Measurements from ENCODE around the gene DEFB118. TPM values are rescaled to one million over a fixed set of nuclear protein-coding genes. Genes with fewer than 3 reads are reported as not detected.
"Not testable (repeated sequence)": the region's sequence is repeated elsewhere in the genome, so short reads cannot be mapped to it uniquely, and the experiment has no call there.

The DEFB118 gene, protein sequence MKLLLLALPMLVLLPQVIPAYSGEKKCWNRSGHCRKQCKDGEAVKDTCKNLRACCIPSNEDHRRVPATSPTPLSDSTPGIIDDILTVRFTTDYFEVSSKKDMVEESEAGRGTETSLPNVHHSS
- total RNA-seq, result not detected in 2 replicates

GRCh38 chr20:31368301-31368700 is at the start of gene DEFB118:
DEFB118 (plus strand) TSS chr20:31368601; CDS start chr20:31368651, 50 bp downstream.
- DNase-seq (ENCODE audit: low spot score), result no peak
- Mint-ChIP-seq H3K27ac (no peak within 1 kb of the TSS), H3K36me3 (ENCODE audit: low read depth) (no peaks in the 10 kb centered on the region), H3K4me1 (ENCODE audit: low read depth) (no peaks in the 10 kb centered on the region), H3K9me3 (no peaks in the 10 kb centered on the region), H3K4me3 (no peak within 1 kb of the TSS), H3K27me3 (ENCODE audit: insufficient read depth) (no peaks in the 10 kb centered on the region)
- intact Hi-C loops (cut with micrococcal nuclease), result no loop called here

DNA sequence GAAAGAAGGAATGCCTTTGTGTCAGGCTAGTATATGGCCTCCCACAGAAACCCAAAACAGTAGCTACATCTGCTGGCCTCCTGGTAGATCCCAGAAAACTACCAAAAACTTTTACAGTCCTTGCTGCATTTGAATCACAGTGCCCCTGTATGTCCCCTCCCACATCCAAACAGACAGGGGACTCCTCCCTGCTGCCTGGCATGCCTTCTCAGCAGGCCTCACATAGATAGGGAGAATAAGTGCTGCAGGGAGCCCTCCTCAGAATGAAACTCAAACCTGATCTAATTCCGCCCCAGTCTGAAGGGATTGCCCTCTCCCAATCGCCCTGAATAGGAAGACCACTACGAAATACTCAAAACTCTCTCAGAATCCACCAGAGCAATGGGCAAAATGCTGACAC is 45.9 kb upstream of the DEFB118 start:
- Mint-ChIP-seq H3K27me3 (ENCODE audit: insufficient read depth) (no peaks in the 10 kb centered on the region), H3K4me1 (ENCODE audit: low read depth) (no peaks in the 10 kb centered on the region), H3K9me3 (peaks cover 11% of the 10 kb centered on the region), H3K27ac (no peak overlapping the region), H3K36me3 (ENCODE audit: low read depth) (no peaks in the 10 kb centered on the region), H3K4me3 (no peak overlapping the region)
- intact Hi-C loops (cut with micrococcal nuclease), result no loop called here
- no peak for DNase-seq (ENCODE audit: low spot score)

DNA sequence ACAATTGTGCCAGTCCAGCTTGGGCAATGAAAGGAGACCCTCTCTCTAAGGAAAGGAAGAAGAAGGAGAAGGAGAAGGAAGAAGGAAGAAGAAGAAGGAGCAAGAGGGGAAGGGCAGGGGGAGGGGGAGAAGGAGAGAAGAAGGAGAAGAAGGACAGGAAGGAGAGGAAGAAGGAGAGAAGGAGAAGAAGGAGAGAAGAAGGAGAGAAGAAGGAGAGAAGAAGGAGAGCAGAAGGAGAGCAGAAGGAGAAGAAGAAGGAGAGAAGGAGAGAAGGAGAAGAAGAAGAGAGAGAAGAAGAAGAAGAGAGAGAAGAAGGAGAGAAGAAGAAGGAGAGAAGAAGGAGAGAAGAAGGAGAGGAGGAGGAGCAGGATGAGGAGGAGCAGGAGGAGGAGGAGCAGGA is 37.5 kb upstream of the DEFB118 start:
- H3K4me3 Mint-ChIP-seq, result no peak overlapping the region
- no peak overlapping the region for H3K27ac Mint-ChIP-seq
- peaks cover 11% of the 10 kb centered on the region for H3K9me3 Mint-ChIP-seq
- no peaks in the 10 kb centered on the region for H3K4me1 Mint-ChIP-seq (ENCODE audit: low read depth)
- no peaks in the 10 kb centered on the region for H3K27me3 Mint-ChIP-seq (ENCODE audit: insufficient read depth)
- no peak for DNase-seq (ENCODE audit: low spot score)
- intact Hi-C loops (cut with micrococcal nuclease), result no loop called here
- H3K36me3 Mint-ChIP-seq (ENCODE audit: low read depth), result no peaks in the 10 kb centered on the region

DNA sequence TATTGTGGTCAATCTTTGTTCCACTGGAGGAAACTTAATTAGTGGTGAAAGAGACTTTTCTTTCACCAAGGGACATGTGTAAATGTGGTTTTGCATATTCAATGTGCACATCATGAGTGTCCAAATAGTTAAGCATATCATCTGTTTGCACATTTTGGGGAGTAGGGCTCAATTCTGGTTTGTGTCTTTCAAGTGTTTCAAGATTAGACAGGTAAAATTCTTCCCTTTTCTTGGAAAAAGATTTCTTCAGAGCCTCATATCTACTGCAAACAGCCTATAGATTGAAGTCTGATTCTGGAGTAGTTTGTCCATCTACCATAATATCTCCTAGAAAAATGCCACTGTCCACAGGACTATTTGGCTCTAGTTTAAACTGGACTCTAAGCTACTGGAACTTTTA is 26.9 kb upstream of the DEFB118 start:
- Mint-ChIP-seq H3K27ac (no peak overlapping the region), H3K4me3 (no peak overlapping the region), H3K36me3 (ENCODE audit: low read depth) (no peaks in the 10 kb centered on the region), H3K4me1 (ENCODE audit: low read depth) (no peaks in the 10 kb centered on the region), H3K27me3 (ENCODE audit: insufficient read depth) (no peaks in the 10 kb centered on the region), H3K9me3 (no peaks in the 10 kb centered on the region)
- intact Hi-C loops (cut with micrococcal nuclease), result no loop called here
- no peak for DNase-seq (ENCODE audit: low spot score)

DNA sequence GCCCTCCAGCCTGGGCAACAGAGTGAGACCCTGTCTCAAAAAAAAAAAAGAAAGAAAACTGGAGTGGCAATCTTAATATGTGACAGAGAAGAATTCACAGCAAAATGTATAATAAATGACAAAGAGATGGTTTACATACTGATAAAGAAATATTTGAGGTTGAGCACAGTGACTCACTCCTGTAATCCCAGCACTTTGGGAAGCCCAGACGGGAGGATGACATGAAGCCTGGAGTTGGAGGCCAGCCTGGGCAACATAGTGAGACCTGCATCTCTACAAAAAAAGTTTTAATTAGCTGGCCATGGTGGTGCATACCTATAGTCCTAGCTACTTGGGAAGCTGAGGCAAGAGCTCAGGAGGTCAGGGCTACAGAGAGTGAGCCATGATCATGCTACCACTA is 12.4 kb upstream of the DEFB118 start:
- Mint-ChIP-seq H3K36me3 (ENCODE audit: low read depth) (no peaks in the 10 kb centered on the region), H3K4me1 (ENCODE audit: low read depth) (no peaks in the 10 kb centered on the region), H3K27me3 (ENCODE audit: insufficient read depth) (no peaks in the 10 kb centered on the region)

DNA sequence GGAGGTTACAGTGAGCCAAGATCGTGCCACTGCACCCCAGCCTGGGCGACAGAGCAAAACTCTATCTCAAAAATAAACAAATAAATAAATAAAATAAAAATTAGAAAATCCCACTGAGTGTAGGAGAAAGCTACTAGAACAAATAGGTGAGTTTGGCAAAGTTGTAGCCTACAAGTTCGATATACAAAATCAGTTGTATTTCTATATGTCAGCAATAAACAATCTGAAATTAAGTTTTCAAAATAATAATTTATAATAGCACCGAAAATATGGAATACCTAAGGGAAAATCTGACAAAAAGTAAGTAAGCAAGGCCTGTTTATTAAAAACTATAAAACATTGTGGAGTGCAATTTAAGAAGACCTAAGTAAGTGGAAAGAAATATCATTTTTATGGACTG is 5.1 kb upstream of the DEFB118 start:
- no peaks in the 10 kb centered on the region for H3K36me3 Mint-ChIP-seq (ENCODE audit: low read depth)
- no peak for DNase-seq (ENCODE audit: low spot score)
- H3K27me3 Mint-ChIP-seq (ENCODE audit: insufficient read depth), result no peaks in the 10 kb centered on the region
- H3K9me3 Mint-ChIP-seq, result no peaks in the 10 kb centered on the region
- intact Hi-C loops (cut with micrococcal nuclease), result no loop called here
- H3K27ac Mint-ChIP-seq, result no peak overlapping the region
- H3K4me1 Mint-ChIP-seq (ENCODE audit: low read depth), result no peaks in the 10 kb centered on the region
- H3K4me3 Mint-ChIP-seq, result no peak overlapping the region

More for the DNA sequence above, 12.4 kb upstream of the DEFB118 start:
- H3K4me3 Mint-ChIP-seq, result no peak overlapping the region
- intact Hi-C loops (cut with micrococcal nuclease), result no loop called here
- H3K27ac Mint-ChIP-seq, result no peak overlapping the region
- H3K9me3 Mint-ChIP-seq, result no peaks in the 10 kb centered on the region
- no peak for DNase-seq (ENCODE audit: low spot score)

DNA sequence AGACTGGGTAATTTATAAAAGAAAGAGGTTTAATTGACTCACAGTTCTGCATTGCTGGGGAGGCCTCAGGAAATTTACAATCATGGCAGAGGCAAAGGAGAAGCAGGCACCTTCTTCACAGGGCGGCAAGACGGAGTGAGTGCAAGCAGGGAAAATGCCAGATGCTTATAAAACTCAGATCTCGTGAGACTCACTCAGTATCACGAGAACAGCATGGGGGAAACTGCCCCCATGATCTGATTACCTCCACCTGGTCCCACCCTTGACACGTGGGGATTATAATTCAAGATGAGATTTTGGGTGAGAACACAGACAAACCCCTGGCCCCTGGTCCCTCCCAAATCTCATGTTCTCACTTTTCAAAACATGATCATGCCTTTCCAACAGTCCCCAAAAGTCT is 4.1 kb upstream of the DEFB118 start:
- DNase-seq (ENCODE audit: low spot score); H3K9me3 Mint-ChIP-seq; H3K27me3 Mint-ChIP-seq (ENCODE audit: insufficient read depth); H3K4me1 Mint-ChIP-seq (ENCODE audit: low read depth); H3K4me3 Mint-ChIP-seq; H3K27ac Mint-ChIP-seq; H3K36me3 Mint-ChIP-seq (ENCODE audit: low read depth); intact Hi-C loops (cut with micrococcal nuclease): not testable (repeated sequence)

GRCh38 chr20:31374346-31374745 is 5.9 kb downstream of the DEFB118 start:
- no peaks in the 10 kb centered on the region for H3K27me3 Mint-ChIP-seq (ENCODE audit: insufficient read depth)
- DNase-seq (ENCODE audit: low spot score), result no peak
- no peaks in the 10 kb centered on the region for H3K4me1 Mint-ChIP-seq (ENCODE audit: low read depth)
- intact Hi-C loops (cut with micrococcal nuclease), result no loop called here
- peaks cover 7% of the 10 kb centered on the region for H3K9me3 Mint-ChIP-seq
- no peaks in the 10 kb centered on the region for H3K36me3 Mint-ChIP-seq (ENCODE audit: low read depth)
- no peak overlapping the region for H3K27ac Mint-ChIP-seq
- no peak overlapping the region for H3K4me3 Mint-ChIP-seq

GRCh38 chr20:31390490-31390889 is 22.1 kb downstream of the DEFB118 start, which contains the start of gene DEFB119:
DEFB119 (minus strand) TSS chr20:31390590; CDS start chr20:31390483, 107 bp downstream.
- Mint-ChIP-seq H3K36me3 (ENCODE audit: low read depth) (no peaks in the 10 kb centered on the region), H3K9me3 (no peaks in the 10 kb centered on the region)

GRCh38 chr20:31392836-31393235 is 24.4 kb downstream of the DEFB118 start:
- Mint-ChIP-seq H3K4me3 (no peak overlapping the region), H3K36me3 (ENCODE audit: low read depth) (no peaks in the 10 kb centered on the region), H3K9me3 (no peaks in the 10 kb centered on the region), H3K27ac (no peak overlapping the region), H3K27me3 (ENCODE audit: insufficient read depth) (peaks cover 1% of the 10 kb centered on the region), H3K4me1 (ENCODE audit: low read depth) (no peaks in the 10 kb centered on the region)
- intact Hi-C loops (cut with micrococcal nuclease), result no loop called here
- no peak for DNase-seq (ENCODE audit: low spot score)

More at GRCh38 chr20:31390490-31390889, 22.1 kb downstream of the DEFB118 start, which contains the start of gene DEFB119:
- Mint-ChIP-seq H3K4me3 (no peak within 1 kb of the TSS), H3K4me1 (ENCODE audit: low read depth) (no peaks in the 10 kb centered on the region), H3K27me3 (ENCODE audit: insufficient read depth) (peaks cover 1% of the 10 kb centered on the region), H3K27ac (no peak within 1 kb of the TSS)
- intact Hi-C loops (cut with micrococcal nuclease), result no loop called here
- DNase-seq (ENCODE audit: low spot score), result no peak

- H3K27ac Mint-ChIP-seq, result no peak overlapping the region
- no peaks in the 10 kb centered on the region for H3K4me1 Mint-ChIP-seq (ENCODE audit: low read depth)
- no peak overlapping the region for H3K4me3 Mint-ChIP-seq
- no peaks in the 10 kb centered on the region for H3K9me3 Mint-ChIP-seq
- DNase-seq (ENCODE audit: low spot score), result no peak
- H3K27me3 Mint-ChIP-seq (ENCODE audit: insufficient read depth), result peaks cover 1% of the 10 kb centered on the region
- intact Hi-C loops (cut with micrococcal nuclease), result no loop called here
- no peaks in the 10 kb centered on the region for H3K36me3 Mint-ChIP-seq (ENCODE audit: low read depth)
Observed at GRCh38 chr20:31394900-31395299, 26.5 kb downstream of the DEFB118 start.

DNA sequence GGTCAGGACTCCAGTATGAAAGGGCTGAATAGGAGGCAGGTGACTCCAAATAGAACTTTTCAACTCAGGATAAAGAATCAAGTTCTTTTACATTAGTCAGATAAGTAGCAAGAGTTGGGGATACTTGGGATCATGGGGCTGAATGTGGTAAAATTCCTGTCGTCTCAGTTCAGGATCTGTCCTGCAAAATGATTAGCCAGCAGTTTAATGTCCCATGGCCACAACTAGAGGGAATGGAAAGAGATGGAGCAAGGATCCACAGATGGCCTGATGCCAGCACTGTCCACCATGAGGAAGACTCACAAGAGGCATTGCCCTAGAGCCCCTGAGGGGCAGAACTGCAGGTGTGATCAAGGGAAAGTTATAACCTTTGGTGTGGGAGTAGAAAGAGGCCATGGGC is 35.5 kb downstream of the DEFB118 start:
- no peak for DNase-seq (ENCODE audit: low spot score)
- Mint-ChIP-seq H3K4me3 (no peak overlapping the region), H3K9me3 (no peaks in the 10 kb centered on the region), H3K4me1 (ENCODE audit: low read depth) (no peaks in the 10 kb centered on the region), H3K27ac (no peak overlapping the region), H3K36me3 (ENCODE audit: low read depth) (no peaks in the 10 kb centered on the region), H3K27me3 (ENCODE audit: insufficient read depth) (no peaks in the 10 kb centered on the region)
- intact Hi-C loops (cut with micrococcal nuclease), result no loop called here

DNA sequence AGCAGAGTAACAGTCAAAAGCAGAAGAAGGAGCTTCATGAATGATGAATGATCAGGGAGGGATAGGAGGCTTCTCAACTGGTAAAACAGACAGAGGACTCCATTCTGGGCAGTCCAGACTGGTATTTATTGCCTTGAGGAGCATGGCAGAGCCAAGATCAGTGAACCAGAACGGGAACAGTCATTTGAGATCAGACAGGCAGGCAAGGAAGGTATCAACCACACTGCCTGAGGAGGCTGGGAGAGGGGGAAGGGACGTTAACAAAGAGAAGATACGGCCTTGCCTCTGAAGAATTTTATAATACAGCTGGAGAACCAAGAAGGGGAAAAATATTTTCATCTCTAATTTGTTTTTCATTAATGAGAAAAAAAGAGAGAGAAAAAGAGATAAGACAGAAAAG is 37.7 kb downstream of the DEFB118 start, which contains the start of gene DEFB121:
TSS of gene DEFB121 (minus strand) at position 101 of the 400 bp plus-strand sequence. CDS start at position 38, 63 bp downstream.
- intact Hi-C loops (cut with micrococcal nuclease), result no loop called here
- no peak within 1 kb of the TSS for H3K4me3 Mint-ChIP-seq
- H3K36me3 Mint-ChIP-seq (ENCODE audit: low read depth), result no peaks in the 10 kb centered on the region
- no peaks in the 10 kb centered on the region for H3K27me3 Mint-ChIP-seq (ENCODE audit: insufficient read depth)
- H3K9me3 Mint-ChIP-seq, result no peaks in the 10 kb centered on the region
- no peak for DNase-seq (ENCODE audit: low spot score)
- no peak within 1 kb of the TSS for H3K27ac Mint-ChIP-seq
- H3K4me1 Mint-ChIP-seq (ENCODE audit: low read depth), result no peaks in the 10 kb centered on the region

DNA sequence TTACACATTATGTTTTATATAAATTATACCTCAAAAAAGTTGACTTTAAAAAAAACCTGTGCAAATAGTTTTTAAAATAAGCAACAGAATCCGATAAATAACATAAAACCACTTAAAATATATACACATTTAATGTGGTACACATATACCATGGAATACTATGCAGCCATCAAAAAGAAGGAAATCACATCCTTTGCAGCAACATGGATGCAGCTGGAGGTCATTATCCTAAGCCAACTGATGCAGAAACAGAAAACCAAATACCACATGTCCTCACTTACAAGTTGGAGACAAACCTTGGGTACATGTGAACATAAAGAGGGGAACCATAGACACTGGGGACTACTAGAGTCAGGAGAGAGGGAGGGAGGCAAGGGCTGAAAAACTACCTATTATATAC is 41.6 kb downstream of the DEFB118 start:
- no peak for DNase-seq (ENCODE audit: low spot score)
- H3K9me3 Mint-ChIP-seq, result no peaks in the 10 kb centered on the region
- H3K36me3 Mint-ChIP-seq (ENCODE audit: low read depth), result no peaks in the 10 kb centered on the region
- no peak overlapping the region for H3K27ac Mint-ChIP-seq
- intact Hi-C loops (cut with micrococcal nuclease), result no loop called here
- H3K4me1 Mint-ChIP-seq (ENCODE audit: low read depth), result no peaks in the 10 kb centered on the region
- H3K4me3 Mint-ChIP-seq, result no peak overlapping the region
- H3K27me3 Mint-ChIP-seq (ENCODE audit: insufficient read depth), result no peaks in the 10 kb centered on the region
